HEK293 (cell line): Measurements from ENCODE around the gene PDHA2.

ENCODE experiments used
- CTCF ChIA-PET: fragments of 350-600 bp; formaldehyde crosslinking; extraction: SDS; loops from one replicate; lab custom pipeline; 2021; ENCODE audit warnings: antibody characterized with exemption; lab: Yijun Ruan, JAX
- POLR2A ChIA-PET: fragments of 300-600 bp; formaldehyde crosslinking; extraction: SDS; loops from one replicate; lab custom pipeline; 2020; ENCODE audit warnings: antibody characterized with exemption, inconsistent platforms; lab: Yijun Ruan, JAX
- H3K27ac ChIP-seq: fragments of 200-500 bp; sonication (Bioruptor generic); 2 replicates; pipeline ENCODE4 v1.5.1; 2014; ENCODE audit warnings: low read depth, low read length, control low read depth, inconsistent platforms; ENCODE audit errors: extremely low read depth
- H3K36me3 ChIP-seq, 2 experiments: fragments of 200-500 bp in 1 of 2; sonication (Bioruptor generic) in 1 of 2; 1 replicate in 1 of 2; 2 replicates in 1 of 2; pipeline ENCODE4 v1.5.1; 2014 to 2017; ENCODE audit warnings: inconsistent platforms in 2 of 2, low read length in 2 of 2; ENCODE audit not compliant: control insufficient read depth in 2 of 2, insufficient read depth in 1 of 2
- H3K4me1 ChIP-seq: fragments of 200-500 bp; sonication (Bioruptor generic); 2 replicates; pipeline ENCODE4 v1.5.1; 2014; ENCODE audit warnings: mild to moderate bottlenecking, low read length, inconsistent platforms; ENCODE audit not compliant: control insufficient read depth, insufficient read depth
- H3K4me3 ChIP-seq: 2 replicates; pipeline ENCODE4 v1.5.1; 2011; ENCODE audit warnings: low read depth, mild to moderate bottlenecking, control low read depth, low read length, moderate library complexity
- H3K9me3 ChIP-seq: fragments of 200-500 bp; sonication (Bioruptor generic); 2 replicates; pipeline ENCODE4 v1.5.1; 2014; ENCODE audit warnings: low read depth, low read length, inconsistent platforms; ENCODE audit not compliant: control insufficient read depth, insufficient read depth
- PBX3 ChIP-seq: sonication (generic); formaldehyde crosslinking; IDR thresholded peaks from 2 replicates; pipeline ENCODE4 v1.8.1; 2022; ENCODE audit warnings: mild to moderate bottlenecking, moderate library complexity, missing genetic modification reagents
- PRDM2 ChIP-seq: fragments of 450-650 bp; formaldehyde crosslinking; IDR thresholded peaks from 2 replicates; pipeline ENCODE4 v1.5.1; 2016; ENCODE audit warnings: missing biosample characterization, missing genetic modification characterization, borderline replicate concordance
- SP7 ChIP-seq: fragments of 450-650 bp; formaldehyde crosslinking; IDR thresholded peaks from 2 replicates; pipeline ENCODE4 v1.5.1; 2016; ENCODE audit warnings: missing biosample characterization, missing genetic modification characterization
- TRIM28 ChIP-seq: IDR thresholded peaks from 2 replicates; pipeline ENCODE4 v1.6.1; 2011; ENCODE audit warnings: low read length, control low read depth, borderline replicate concordance
- ZBTB6 ChIP-seq: fragments of 450-650 bp; formaldehyde crosslinking; IDR thresholded peaks from 2 replicates; pipeline ENCODE4 v1.5.1; 2017; ENCODE audit warnings: missing biosample characterization, missing genetic modification characterization
- ZNF157 ChIP-seq: fragments of 450-650 bp; formaldehyde crosslinking; IDR thresholded peaks from 2 replicates; pipeline ENCODE4 v1.5.1; 2016; ENCODE audit warnings: missing biosample characterization, missing genetic modification characterization
- ZNF223 ChIP-seq: fragments of 450-650 bp; formaldehyde crosslinking; IDR thresholded peaks from 2 replicates; pipeline ENCODE4 v1.5.1; 2016; ENCODE audit warnings: missing biosample characterization, missing genetic modification characterization
- ZNF292 ChIP-seq: fragments of 450-650 bp; formaldehyde crosslinking; IDR thresholded peaks from 2 replicates; pipeline ENCODE4 v1.5.1; 2016; ENCODE audit warnings: low read depth, missing biosample characterization, missing genetic modification characterization, borderline replicate concordance
- ZNF341 ChIP-seq: fragments of 450-650 bp; formaldehyde crosslinking; IDR thresholded peaks from 2 replicates; pipeline ENCODE4; 2016; ENCODE audit warnings: low read depth, missing biosample characterization, missing genetic modification characterization
- ZNF501 ChIP-seq: fragments of 450-650 bp; formaldehyde crosslinking; IDR thresholded peaks from 2 replicates; pipeline ENCODE4 v1.5.1; 2016; ENCODE audit warnings: missing biosample characterization, missing genetic modification characterization
- ZNF600 ChIP-seq: fragments of 450-650 bp; formaldehyde crosslinking; IDR thresholded peaks from 2 replicates; pipeline ENCODE4 v1.5.1; 2016; ENCODE audit warnings: missing biosample characterization, missing genetic modification characterization
- ZNF629 ChIP-seq: fragments of 450-650 bp; formaldehyde crosslinking; IDR thresholded peaks from 2 replicates; pipeline ENCODE4 v1.5.1; 2017; ENCODE audit warnings: missing biosample characterization, missing genetic modification characterization
- ZNF645 ChIP-seq: fragments of 450-650 bp; formaldehyde crosslinking; IDR thresholded peaks from 2 replicates; pipeline ENCODE4; 2016; ENCODE audit warnings: missing biosample characterization, missing genetic modification characterization
- ZNF677 ChIP-seq: fragments of 450-650 bp; IDR thresholded peaks from 2 replicates; pipeline ENCODE4 v1.5.0; 2018; ENCODE audit warnings: missing biosample characterization, mild to moderate bottlenecking, missing genetic modification characterization, moderate library complexity

The PDHA2 gene

GRCh38 chr4:95838192-95838591 is 1.7 kb upstream of the PDHA2 start:
- ChIA-PET POLR2A (no interaction called here), CTCF (no interaction called here)
- Histone ChIP-seq H3K36me3 (no peaks in the 10 kb centered on the region), H3K27ac (no peak overlapping the region), H3K4me1 (no peaks in the 10 kb centered on the region), H3K9me3 (no peaks in the 10 kb centered on the region), H3K4me3 (no peak overlapping the region)
- no peak for TF ChIP-seq ZNF223 (tag by site-specific recombination)

GRCh38 chr4:95847908-95848460 is 8.1 kb downstream of the PDHA2 start:
- TF ChIP-seq ZNF223 (tag by site-specific recombination) (no peak), ZNF629 (tag by site-specific recombination) (no peak), ZNF292 (tag by site-specific recombination) (no peak), ZNF157 (tag by site-specific recombination) (no peak), ZNF600 (tag by site-specific recombination) (no peak), ZNF501 (tag by site-specific recombination) (no peak), PBX3 (no peak), PRDM2 (no peak), ZNF677 (no peak), TRIM28 (no peak), ZNF645 (tag by site-specific recombination) (no peak), SP7 (tag by site-specific recombination) (no peak), ZBTB6 (no peak), ZNF341 (tag by site-specific recombination) (no peak)
- no peak overlapping the region for H3K4me3 ChIP-seq
- no peaks in the 10 kb centered on the region for H3K36me3 ChIP-seq
- no peaks in the 10 kb centered on the region for H3K9me3 ChIP-seq
- no peak overlapping the region for H3K27ac ChIP-seq
- no peaks in the 10 kb centered on the region for H3K4me1 ChIP-seq
- ChIA-PET CTCF (no interaction called here), POLR2A (no interaction called here)
